HG02588 (cell line): ENCODE results near the gene FEZF1.
"Not testable (repeated sequence)": the region's sequence is repeated elsewhere in the genome, so short reads cannot be mapped to it uniquely, and the experiment has no call there.

Experiments used
- ATAC-seq: cut with Tn5 transposase; IDR thresholded peaks from one replicate; pipeline ENCODE4 v1.9.1; 2021; ENCODE audit warnings: mild to moderate bottlenecking, moderate library complexity; ENCODE audit not compliant: unreplicated experiment

The FEZF1 gene

GRCh38 chr7:122309421-122309820, 4.9 kb upstream of the FEZF1 start:
- no peak for ATAC-seq

- no peak for ATAC-seq
Measured at GRCh38 chr7:122307228-122307621, 2.7 kb upstream of the FEZF1 start.

GRCh38 chr7:122306320-122307227, 2.0 kb upstream of the FEZF1 start:
- no peak for ATAC-seq

- ATAC-seq, result no peak
Measured at GRCh38 chr7:122305475-122306319, 1.1 kb upstream of the FEZF1 start.

- no peak for ATAC-seq
Measured at GRCh38 chr7:122304996-122305421, 459 bp upstream of the FEZF1 start.

- no peak for ATAC-seq
Measured at GRCh38 chr7:122303531-122304318, 825 bp downstream of the FEZF1 start.

- ATAC-seq, result no peak
Measured at GRCh38 chr7:122302761-122303530, 1.6 kb downstream of the FEZF1 start.

GRCh38 chr7:122301858-122302760, 2.4 kb downstream of the FEZF1 start:
- ATAC-seq, result no peak

- ATAC-seq, result no peak
Measured at GRCh38 chr7:122300956-122301833, 3.4 kb downstream of the FEZF1 start.

- ATAC-seq, result no peak
Measured at GRCh38 chr7:122300211-122300932, 4.2 kb downstream of the FEZF1 start.

GRCh38 chr7:122299624-122300210, 4.8 kb downstream of the FEZF1 start:
- ATAC-seq, result no peak

GRCh38 chr7:122298618-122299017, 5.9 kb downstream of the FEZF1 start:
- no peak for ATAC-seq

- ATAC-seq, result no peak
Measured at GRCh38 chr7:122298131-122298530, 6.4 kb downstream of the FEZF1 start.

GRCh38 chr7:122291189-122291588, 13.4 kb downstream of the FEZF1 start:
- ATAC-seq, result no peak

- no peak for ATAC-seq
Measured at GRCh38 chr7:122290476-122290875, 14.1 kb downstream of the FEZF1 start.

GRCh38 chr7:122289426-122289825, 15.1 kb downstream of the FEZF1 start:
- no peak for ATAC-seq

GRCh38 chr7:122284608-122285007, 19.9 kb downstream of the FEZF1 start:
- not testable (repeated sequence) for ATAC-seq
